Keratinocyte (primary cell): ENCODE measurements around the gene TRMT10A. TPM values are rescaled to one million over a fixed set of nuclear protein-coding genes. Genes with fewer than 3 reads are reported as not detected.

Experiments used
- DNase-seq: peaks from one replicate; pipeline ENCODE4 v3.0.0-alpha.2; 2011; ENCODE audit warnings: low read depth, missing footprints, low spot score
- FAIRE-seq: peaks from 2 replicates; lab custom pipeline; 2011; peaks lifted over from hg19 to GRCh38; lab: Jason Lieb, UNC
- H2AFZ ChIP-seq: 2 replicates; pipeline ENCODE4 v1.6.0; 2012; ENCODE audit warnings: low read length, control low read depth, inconsistent platforms; ENCODE audit not compliant: control insufficient read depth
- H3K27ac ChIP-seq: 2 replicates; pipeline ENCODE4 v1.5.1; 2011; ENCODE audit warnings: low read length; ENCODE audit not compliant: control insufficient read depth, insufficient read depth
- H3K27me3 ChIP-seq: 3 replicates; pipeline ENCODE4 v1.6.0; 2011; ENCODE audit warnings: low read length; ENCODE audit not compliant: control insufficient read depth, insufficient read depth; ENCODE audit errors: extremely low read depth
- H3K36me3 ChIP-seq, 2 experiments: 2 replicates in 1 of 2; 3 replicates in 1 of 2; pipeline ENCODE4 v1.5.1; 2011; ENCODE audit warnings: low read length in 2 of 2, mild to moderate bottlenecking in 1 of 2; ENCODE audit not compliant: control insufficient read depth in 2 of 2, insufficient read depth in 2 of 2; ENCODE audit errors: extremely low read depth in 1 of 2
- H3K4me1 ChIP-seq: 3 replicates; pipeline ENCODE4 v1.5.1; 2011; ENCODE audit warnings: low read length; ENCODE audit not compliant: control insufficient read depth, insufficient read depth; ENCODE audit errors: extremely low read depth
- H3K4me2 ChIP-seq: 3 replicates; pipeline ENCODE4 v1.6.0; 2011; ENCODE audit warnings: low read depth, low read length; ENCODE audit not compliant: control insufficient read depth, insufficient read depth; ENCODE audit errors: extremely low read depth
- H3K4me3 ChIP-seq, 3 experiments: fragments of 200-600 bp in 1 of 3; sonication (generic) in 1 of 3; 2 replicates in 2 of 3; 3 replicates in 1 of 3; pipeline ENCODE4 v1.5.1; 2011 to 2016; ENCODE audit warnings: low read length in 3 of 3, mild to moderate bottlenecking in 3 of 3, control low read depth in 2 of 3, inconsistent platforms in 1 of 3, low read depth in 1 of 3, mixed read lengths in 1 of 3, mixed run types in 1 of 3, moderate library complexity in 1 of 3; ENCODE audit not compliant: control insufficient read depth in 2 of 3, insufficient read depth in 2 of 3; ENCODE audit errors: extremely low read depth in 1 of 3
- H3K79me2 ChIP-seq: 2 replicates; pipeline ENCODE4 v1.6.0; 2012; ENCODE audit warnings: low read length; ENCODE audit not compliant: control insufficient read depth, insufficient read depth
- H3K9ac ChIP-seq: 3 replicates; pipeline ENCODE4 v1.6.0; 2011; ENCODE audit warnings: low read length; ENCODE audit not compliant: control insufficient read depth, insufficient read depth; ENCODE audit errors: extremely low read depth
- H3K9me1 ChIP-seq: 3 replicates; pipeline ENCODE4 v1.6.0; 2011; ENCODE audit warnings: low read length; ENCODE audit not compliant: control insufficient read depth, insufficient read depth; ENCODE audit errors: extremely low read depth
- H3K9me3 ChIP-seq: 2 replicates; pipeline ENCODE4 v1.5.1; 2012; ENCODE audit warnings: low read depth, low read length; ENCODE audit not compliant: control insufficient read depth
- H4K20me1 ChIP-seq: 3 replicates; pipeline ENCODE4 v1.6.0; 2011; ENCODE audit warnings: low read length; ENCODE audit not compliant: control insufficient read depth, insufficient read depth; ENCODE audit errors: extremely low read depth
- EZH2 ChIP-seq: IDR thresholded peaks from one replicate; pipeline ENCODE4 v1.6.1; 2012; ENCODE audit warnings: inconsistent platforms, mild to moderate bottlenecking, low read length, moderate library complexity
- dilution Hi-C: fragments of 300-500 bp; cut with MboI; formaldehyde crosslinking; loops from one replicate; pipeline ENCODE4 v1.7.0; 2020; ENCODE audit warnings: low sequenced_read_pairs; ENCODE audit not compliant: extremely low pct_ligation_motif_present
- polyA plus RNA-seq, 5 experiments: library from polyadenylated mRNA; depleted of rRNA in 3 of 5; stranded (reverse) in 3 of 5; stranded (forward) in 1 of 5; unstranded in 1 of 5; fragments of >200 nt; gene quantifications; 1 replicate in 1 of 5; 2 replicates in 3 of 5; 3 replicates in 1 of 5; pipeline versions ENCODE4 v1.2.1 to v1.2.3, GENCODE V29; 2011 to 2012; ENCODE audit warnings: missing spikeins in 2 of 5, low read depth in 1 of 5, low replicate concordance in 1 of 5
- TF ChIP-seq, protein P1 (sequence below), 3 experiments: IDR thresholded peaks in 1 of 3; conservative IDR thresholded peaks in 1 of 3; optimal IDR thresholded peaks in 1 of 3; 2 replicates in 2 of 3; 3 replicates in 1 of 3; pipeline versions ENCODE3 to v1.5.1; 2011; ENCODE audit warnings: low read length in 3 of 3, mild to moderate bottlenecking in 3 of 3, moderate library complexity in 2 of 3, control low read depth in 1 of 3, inconsistent platforms in 1 of 3; ENCODE audit not compliant: insufficient read depth in 2 of 3; ENCODE audit errors: extremely low read depth in 1 of 3

Gene TRMT10A
- polyA plus RNA-seq, 1 donor (not counting 4 experiments of a cell fraction or from before 2014, with no cell fraction given), result 8.2 TPM

DNA sequence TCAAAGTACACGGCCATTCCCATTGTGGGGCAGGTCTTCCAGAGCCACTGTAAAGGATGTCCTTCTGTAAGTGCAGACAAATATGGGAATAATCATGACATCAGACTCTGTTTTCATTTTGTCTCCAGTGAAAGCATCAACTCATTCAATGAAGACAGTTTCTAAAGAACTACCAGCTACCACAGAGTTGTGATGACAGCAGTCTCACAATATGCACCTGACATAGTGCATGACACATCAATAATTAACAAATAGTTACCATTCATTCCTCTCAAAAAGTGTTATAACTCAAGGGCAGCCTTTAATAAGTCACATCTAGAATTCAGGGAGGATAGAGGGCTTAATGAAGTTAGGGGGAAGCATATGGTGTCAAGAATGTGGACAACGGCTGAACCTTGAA is 31.0 kb upstream of the TRMT10A start:
- H3K79me2 ChIP-seq, result no peaks in the 10 kb centered on the region
- H3K9me3 ChIP-seq, result no peaks in the 10 kb centered on the region
- no peak overlapping the region for H2AFZ ChIP-seq
- H3K9ac ChIP-seq, result no peak overlapping the region
- no peaks in the 10 kb centered on the region for H4K20me1 ChIP-seq
- TF ChIP-seq, protein P1, sequence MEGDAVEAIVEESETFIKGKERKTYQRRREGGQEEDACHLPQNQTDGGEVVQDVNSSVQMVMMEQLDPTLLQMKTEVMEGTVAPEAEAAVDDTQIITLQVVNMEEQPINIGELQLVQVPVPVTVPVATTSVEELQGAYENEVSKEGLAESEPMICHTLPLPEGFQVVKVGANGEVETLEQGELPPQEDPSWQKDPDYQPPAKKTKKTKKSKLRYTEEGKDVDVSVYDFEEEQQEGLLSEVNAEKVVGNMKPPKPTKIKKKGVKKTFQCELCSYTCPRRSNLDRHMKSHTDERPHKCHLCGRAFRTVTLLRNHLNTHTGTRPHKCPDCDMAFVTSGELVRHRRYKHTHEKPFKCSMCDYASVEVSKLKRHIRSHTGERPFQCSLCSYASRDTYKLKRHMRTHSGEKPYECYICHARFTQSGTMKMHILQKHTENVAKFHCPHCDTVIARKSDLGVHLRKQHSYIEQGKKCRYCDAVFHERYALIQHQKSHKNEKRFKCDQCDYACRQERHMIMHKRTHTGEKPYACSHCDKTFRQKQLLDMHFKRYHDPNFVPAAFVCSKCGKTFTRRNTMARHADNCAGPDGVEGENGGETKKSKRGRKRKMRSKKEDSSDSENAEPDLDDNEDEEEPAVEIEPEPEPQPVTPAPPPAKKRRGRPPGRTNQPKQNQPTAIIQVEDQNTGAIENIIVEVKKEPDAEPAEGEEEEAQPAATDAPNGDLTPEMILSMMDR (optimal IDR thresholded peaks at IDR 0.05 in 1 of 3, IDR thresholded peaks at IDR 0.05 in 1 of 3, conservative IDR thresholded peaks at IDR 0.05 in 1 of 3; ENCODE audit: extremely low read depth in 1 of 3, insufficient read depth in 2 of 3, low read length in 3 of 3), result no peak
- no peak for TF ChIP-seq EZH2
- no peaks in the 10 kb centered on the region for H3K4me1 ChIP-seq
- no peak for DNase-seq
- H3K27ac ChIP-seq, result no peak overlapping the region
- FAIRE-seq, result no peak
- H3K4me3 ChIP-seq, result no peak overlapping the region
- no peak overlapping the region for H3K4me2 ChIP-seq
- no peaks in the 10 kb centered on the region for H3K9me1 ChIP-seq
- dilution Hi-C loops, result no loop called here
- H3K27me3 ChIP-seq, result no peaks in the 10 kb centered on the region
- no peaks in the 10 kb centered on the region for H3K36me3 ChIP-seq

GRCh38 chr4:99593781-99594641 is 30.2 kb upstream of the TRMT10A start:
- no peak overlapping the region for H2AFZ ChIP-seq
- H3K9ac ChIP-seq, result no peak overlapping the region
- H4K20me1 ChIP-seq, result no peaks in the 10 kb centered on the region
- H3K9me3 ChIP-seq, result no peaks in the 10 kb centered on the region
- H3K36me3 ChIP-seq, result no peaks in the 10 kb centered on the region
- dilution Hi-C loops, result no loop called here
- DNase-seq (no peak), FAIRE-seq (no peak)
- no peak overlapping the region for H3K4me2 ChIP-seq
- no peaks in the 10 kb centered on the region for H3K9me1 ChIP-seq
- no peak overlapping the region for H3K27ac ChIP-seq
- no peak overlapping the region for H3K4me3 ChIP-seq
- H3K27me3 ChIP-seq, result no peaks in the 10 kb centered on the region
- no peak for TF ChIP-seq EZH2
- TF ChIP-seq, protein P1 (optimal IDR thresholded peaks at IDR 0.05 in 1 of 3, IDR thresholded peaks at IDR 0.05 in 1 of 3, conservative IDR thresholded peaks at IDR 0.05 in 1 of 3; ENCODE audit: extremely low read depth in 1 of 3, insufficient read depth in 2 of 3, low read length in 3 of 3), result no peak
- H3K4me1 ChIP-seq, result no peaks in the 10 kb centered on the region
- no peaks in the 10 kb centered on the region for H3K79me2 ChIP-seq
